Skeletal muscle tissue (tissue), 4 donors: Measurements from ENCODE around the gene CCM2L. TPM values are rescaled to one million over a fixed set of nuclear protein-coding genes. Genes with fewer than 3 reads are reported as not detected.

Experiments
- H3K27ac ChIP-seq: one replicate; pipeline ENCODE4 v1.7.0; 2013; ENCODE audit warnings: mild to moderate bottlenecking, low read depth, low read length, inconsistent platforms
- H3K27me3 ChIP-seq, 3 donors: one replicate each; pipeline ENCODE4 v1.7.0; 2013; ENCODE audit warnings: low read length in 3 of 3; ENCODE audit not compliant: control insufficient read depth in 3 of 3, insufficient read depth in 3 of 3
- H3K36me3 ChIP-seq, 3 donors: one replicate each; pipeline ENCODE4 v1.7.0; 2013; ENCODE audit warnings: low read length in 3 of 3; ENCODE audit not compliant: control insufficient read depth in 3 of 3, insufficient read depth in 3 of 3
- H3K4me1 ChIP-seq, 3 donors: one replicate each; pipeline ENCODE4 v1.7.0; 2013; ENCODE audit warnings: low read length in 3 of 3, mild to moderate bottlenecking in 3 of 3; ENCODE audit not compliant: control insufficient read depth in 3 of 3, insufficient read depth in 3 of 3
- H3K4me3 ChIP-seq, 3 donors: one replicate each; pipeline ENCODE4 v1.7.0; 2013; ENCODE audit warnings: low read length in 3 of 3
- H3K9ac ChIP-seq, 3 donors: one replicate each; pipeline ENCODE4 v1.7.0; 2013; ENCODE audit warnings: low read length in 3 of 3, mild to moderate bottlenecking in 3 of 3, moderate library complexity in 2 of 3, low read depth in 1 of 3
- H3K9me3 ChIP-seq, 3 donors: one replicate each; pipeline ENCODE4 v1.7.0; 2013; ENCODE audit warnings: low read length in 3 of 3; ENCODE audit not compliant: control insufficient read depth in 3 of 3
- total RNA-seq: library from RNA; depleted of rRNA; stranded (reverse); fragments of >200 nt; gene quantifications from one replicate; pipeline ENCODE4 v1.2.3, GENCODE V29; 2014
- donor health status: Osteomylitis.

The CCM2L gene
- total RNA-seq, 1 donor from 2014 or later, result 4.7 TPM

GRCh38 chr20:31974951-31975487 lies 35.2 kb upstream of the CCM2L start:
- Histone ChIP-seq H3K9me3 (no peaks in the 10 kb centered on the region), H3K4me1 (no peaks in the 10 kb centered on the region), H3K4me3 (no peak overlapping the region), H3K36me3 (no peaks in the 10 kb centered on the region), H3K27me3 (peaks cover 9 to 23% (median 14%) of the 10 kb centered on the region in 3 donors), H3K9ac (no peak overlapping the region), H3K27ac (no peak overlapping the region)

- Histone ChIP-seq H3K27me3 (peaks cover 9 to 19% (median 14%) of the 10 kb centered on the region in 3 donors), H3K27ac (no peak overlapping the region), H3K4me3 (no peak overlapping the region), H3K36me3 (no peaks in the 10 kb centered on the region), H3K9ac (no peak overlapping the region), H3K4me1 (no peaks in the 10 kb centered on the region), H3K9me3 (no peaks in the 10 kb centered on the region)
These were observed 34.4 kb upstream of the CCM2L start for GRCh38 chr20:31975874-31976273.

- Histone ChIP-seq H3K9me3 (no peaks in the 10 kb centered on the region), H3K27ac (no peak overlapping the region), H3K9ac (no peak overlapping the region), H3K4me1 (no peaks in the 10 kb centered on the region), H3K36me3 (no peaks in the 10 kb centered on the region), H3K27me3 (peaks cover 9 to 24% (median 15%) of the 10 kb centered on the region in 3 donors), H3K4me3 (no peak overlapping the region)
These were observed 33.2 kb upstream of the CCM2L start for GRCh38 chr20:31977080-31977479.

GRCh38 chr20:31979713-31980426 lies 30.4 kb upstream of the CCM2L start:
- H3K9ac ChIP-seq, result no peak overlapping the region
- no peaks in the 10 kb centered on the region for H3K9me3 ChIP-seq
- H3K27me3 ChIP-seq, result peaks cover 8 to 23% (median 9%) of the 10 kb centered on the region in 3 donors
- no peaks in the 10 kb centered on the region for H3K36me3 ChIP-seq
- no peak overlapping the region for H3K27ac ChIP-seq
- H3K4me1 ChIP-seq, result no peaks in the 10 kb centered on the region
- H3K4me3 ChIP-seq, result no peak overlapping the region

GRCh38 chr20:31981784-31982183 lies 28.5 kb upstream of the CCM2L start:
- Histone ChIP-seq H3K27me3 (peaks cover 2 to 13% (median 4%) of the 10 kb centered on the region in 3 donors), H3K27ac (no peak overlapping the region), H3K9ac (no peak overlapping the region), H3K36me3 (no peaks in the 10 kb centered on the region), H3K4me1 (no peaks in the 10 kb centered on the region), H3K9me3 (no peaks in the 10 kb centered on the region), H3K4me3 (no peak overlapping the region)

GRCh38 chr20:31984981-31985471 lies 25.2 kb upstream of the CCM2L start:
- H3K27ac ChIP-seq, result no peak overlapping the region
- H3K9ac ChIP-seq, result no peak overlapping the region
- no peaks in the 10 kb centered on the region for H3K36me3 ChIP-seq
- no peak overlapping the region for H3K4me3 ChIP-seq
- no peaks in the 10 kb centered on the region for H3K9me3 ChIP-seq
- no peaks in the 10 kb centered on the region for H3K4me1 ChIP-seq
- H3K27me3 ChIP-seq, result peaks cover 0 to 10% (median 4%) of the 10 kb centered on the region in 3 donors

- peaks cover 0 to 6% (median 5%) of the 10 kb centered on the region in 3 donors for H3K27me3 ChIP-seq
- H3K4me3 ChIP-seq, result no peak overlapping the region
- no peaks in the 10 kb centered on the region for H3K9me3 ChIP-seq
- H3K27ac ChIP-seq, result no peak overlapping the region
- no peak overlapping the region for H3K9ac ChIP-seq
- H3K36me3 ChIP-seq, result no peaks in the 10 kb centered on the region
- H3K4me1 ChIP-seq, result no peaks in the 10 kb centered on the region
These were observed 22.5 kb upstream of the CCM2L start for GRCh38 chr20:31987744-31988143.

- Histone ChIP-seq H3K27ac (no peak overlapping the region), H3K27me3 (peaks cover 0 to 8% (median 5%) of the 10 kb centered on the region in 3 donors)
These were observed 21.7 kb upstream of the CCM2L start for GRCh38 chr20:31988430-31989015.

GRCh38 chr20:31989030-31989645 lies 21.1 kb upstream of the CCM2L start:
- Histone ChIP-seq H3K4me1 (no peaks in the 10 kb centered on the region), H3K36me3 (no peaks in the 10 kb centered on the region), H3K27me3 (peaks cover 4 to 12% (median 9%) of the 10 kb centered on the region in 3 donors), H3K4me3 (no peak overlapping the region), H3K27ac (no peak overlapping the region), H3K9me3 (no peaks in the 10 kb centered on the region), H3K9ac (no peak overlapping the region)

More at GRCh38 chr20:31988430-31989015, 21.7 kb upstream of the CCM2L start:
- Histone ChIP-seq H3K4me1 (no peaks in the 10 kb centered on the region), H3K4me3 (no peak overlapping the region), H3K36me3 (no peaks in the 10 kb centered on the region), H3K9ac (no peak overlapping the region), H3K9me3 (no peaks in the 10 kb centered on the region)
